ENCODE results near the gene COPS7A. TPM values are rescaled to one million over a fixed set of nuclear protein-coding genes. Genes with fewer than 3 reads are reported as not detected.
"Not testable (repeated sequence)": the region's sequence is repeated elsewhere in the genome, so short reads cannot be mapped to it uniquely, and the experiment has no call there.

Gene COPS7A
- total RNA-seq, 1 donor from 2014 or later = 221 TPM

DNA sequence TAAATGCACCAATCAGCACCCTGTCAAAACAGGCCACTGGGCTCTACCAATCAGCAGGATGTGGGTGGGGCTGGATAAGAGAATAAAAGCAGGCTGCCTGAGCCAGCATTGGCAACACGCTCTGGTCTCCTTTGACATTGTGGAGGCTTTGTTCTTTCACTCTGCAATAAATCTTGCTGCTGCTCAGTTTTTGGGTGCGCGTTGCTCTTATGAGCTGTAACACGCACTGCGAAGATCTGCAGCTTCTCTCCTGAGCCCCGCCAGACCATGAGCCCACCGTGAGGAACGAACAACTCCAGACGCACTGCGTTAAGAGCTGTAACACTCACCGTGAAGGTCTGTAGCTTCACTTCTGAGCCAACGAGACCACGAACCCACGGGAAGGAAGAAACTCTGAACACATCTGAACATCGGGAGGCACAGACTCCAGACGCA, 14.9 kb upstream of the COPS7A start:
- TF ChIP-seq CTCF (IDR thresholded peaks at IDR 0.05) = no peak
- no peak overlapping the region for H3K27ac ChIP-seq
- H3K4me3 ChIP-seq = no peak overlapping the region
- no peaks in the 10 kb centered on the region for H3K36me3 ChIP-seq
- H3K27me3 ChIP-seq = no peaks in the 10 kb centered on the region
- no peak for DNase-seq (ENCODE audit: low spot score in 2 of 2)
- H3K4me1 ChIP-seq = no peaks in the 10 kb centered on the region
- H3K9me3 ChIP-seq = no peaks in the 10 kb centered on the region
- intact Hi-C loops (cut with DNase I) = no loop called here

DNA sequence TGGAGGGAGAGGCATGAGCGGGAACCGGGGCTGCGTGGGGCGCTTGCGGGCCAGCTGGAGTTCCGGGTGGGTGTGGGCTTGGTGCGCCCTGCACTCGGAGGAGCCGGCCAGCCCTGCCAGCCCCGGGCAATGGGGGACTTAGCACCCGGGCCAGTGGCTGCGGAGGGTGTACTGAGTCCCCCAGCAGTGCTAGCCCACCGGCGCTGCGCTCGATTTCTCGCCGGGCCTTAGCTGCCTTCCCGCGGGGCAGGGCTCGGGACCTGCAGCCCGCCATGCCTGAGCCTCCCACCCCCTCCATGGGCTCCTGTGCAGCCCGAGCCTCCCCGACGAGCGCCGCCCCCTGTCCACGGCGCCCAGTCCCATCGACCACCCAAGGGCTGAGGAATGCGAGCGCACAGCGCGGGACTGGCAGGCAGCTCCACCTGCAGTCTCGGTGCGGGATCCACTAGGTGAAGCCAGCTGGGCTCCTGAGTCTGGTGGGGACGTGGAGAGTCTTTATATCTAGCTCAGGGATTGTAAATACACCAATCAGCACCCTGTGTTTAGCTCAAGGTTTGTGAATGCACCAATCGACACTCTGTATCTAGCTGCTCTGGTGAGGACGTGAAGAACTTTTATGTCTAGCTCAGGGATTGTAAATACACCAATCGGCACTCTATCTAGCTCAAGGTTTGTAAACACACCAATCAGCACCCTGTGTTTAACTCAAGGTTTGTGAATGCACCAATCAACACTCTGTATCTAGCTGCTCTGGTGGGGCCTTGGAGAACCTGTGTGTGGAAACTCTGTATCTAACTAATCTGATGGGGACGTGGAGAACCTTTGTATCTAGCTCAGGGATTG, 7.6 kb upstream of the COPS7A start:
- H3K4me3 ChIP-seq; DNase-seq (ENCODE audit: low spot score in 2 of 2); H3K4me1 ChIP-seq; intact Hi-C loops (cut with DNase I); H3K36me3 ChIP-seq; H3K27ac ChIP-seq; H3K9me3 ChIP-seq; H3K27me3 ChIP-seq: not testable (repeated sequence)

GRCh38 chr12:6716874-6717437, 6.9 kb upstream of the COPS7A start:
- Histone ChIP-seq H3K4me3 (no peak overlapping the region), H3K9me3 (no peaks in the 10 kb centered on the region), H3K27ac (no peak overlapping the region), H3K4me1 (no peaks in the 10 kb centered on the region), H3K27me3 (no peaks in the 10 kb centered on the region), H3K36me3 (no peaks in the 10 kb centered on the region)
- intact Hi-C loops (cut with DNase I) = no loop called here
- TF ChIP-seq CTCF (IDR thresholded peaks at IDR 0.05) = no peak
- DNase-seq (ENCODE audit: low spot score in 2 of 2) = no peak

DNA sequence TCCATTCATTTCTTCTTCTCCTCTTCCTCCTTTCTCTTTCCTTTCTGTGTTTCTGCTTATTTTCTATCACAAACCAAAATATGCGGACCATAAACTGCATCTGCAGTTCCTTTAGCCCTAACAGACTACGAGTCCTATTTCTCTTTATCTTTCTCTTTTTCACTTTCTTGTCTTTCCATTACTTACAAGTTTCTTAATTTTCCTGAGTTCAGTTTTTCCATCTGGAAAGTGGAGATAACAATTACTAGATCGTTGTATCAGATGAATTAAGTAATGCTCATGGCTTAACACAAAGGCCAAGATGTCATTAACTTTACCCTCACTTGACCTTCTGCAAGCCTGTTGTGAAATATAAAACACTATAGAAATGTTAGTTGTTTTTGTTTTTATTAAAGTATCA, 983 bp upstream of the COPS7A start:
- Histone ChIP-seq H3K9me3 (no peaks in the 10 kb centered on the region), H3K36me3 (peaks cover 0 to 4% of the 10 kb centered on the region in 2 donors), H3K27me3 (no peaks in the 10 kb centered on the region), H3K4me3 (no peak overlapping the region), H3K27ac (no peak overlapping the region), H3K4me1 (peaks cover 0 to 8% of the 10 kb centered on the region in 2 donors)
- TF ChIP-seq CTCF (IDR thresholded peaks at IDR 0.05) = no peak
- no peak for DNase-seq (ENCODE audit: low spot score in 2 of 2)
- intact Hi-C loops (cut with DNase I) = loop anchor here (1.0 kb wide), 1 partner anchor 60 kb away; the partner anchor contains the start of gene ING4

GRCh38 chr12:6724409-6724797, 557 bp downstream of the COPS7A start:
- peaks cover 0 to 8% of the 10 kb centered on the region in 2 donors for H3K4me1 ChIP-seq
- peak in 1 of 2 donors; percentile 64 for DNase-seq (ENCODE audit: low spot score in 2 of 2)
- no peaks in the 10 kb centered on the region for H3K9me3 ChIP-seq
- intact Hi-C loops (cut with DNase I) = loop anchor here (1.0 to 2.0 kb wide), 3 partner anchors 24 to 35 kb away; partner anchors contain the start of genes MLF2, PIANP and ZNF384
- H3K4me3 ChIP-seq = peak overlapping the region; percentile 62 to 70
- peaks cover 14 to 20% of the 10 kb centered on the region in 2 donors for H3K36me3 ChIP-seq
- no peak for TF ChIP-seq CTCF (IDR thresholded peaks at IDR 0.05)
- peak overlapping the region; percentile 75 to 93 for H3K27ac ChIP-seq
- H3K27me3 ChIP-seq = no peaks in the 10 kb centered on the region

DNA sequence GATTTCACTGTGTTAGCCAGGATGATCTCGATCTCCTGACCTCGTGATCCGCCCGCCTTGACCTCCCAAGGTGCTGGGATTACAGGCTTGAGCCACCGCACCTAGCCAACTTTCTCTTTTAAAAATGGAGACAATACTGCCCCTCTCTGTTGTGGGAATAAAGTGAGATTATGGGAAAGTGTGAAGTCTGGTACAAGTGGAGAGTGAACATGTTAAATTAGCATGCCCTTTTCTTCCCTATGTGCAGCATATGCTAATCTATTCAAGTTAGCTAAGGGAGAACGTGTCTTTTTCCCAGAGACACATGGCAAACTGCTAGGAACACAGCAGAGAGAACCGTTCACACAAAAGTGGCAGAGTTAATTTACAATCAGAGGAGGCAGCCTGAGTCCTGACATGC, 1.5 kb downstream of the COPS7A start:
- peaks cover 23 to 29% of the 10 kb centered on the region in 2 donors for H3K36me3 ChIP-seq
- no peak overlapping the region for H3K27ac ChIP-seq
- no peak for DNase-seq (ENCODE audit: low spot score in 2 of 2)
- H3K4me1 ChIP-seq = peaks cover 0 to 8% of the 10 kb centered on the region in 2 donors
- no peak overlapping the region for H3K4me3 ChIP-seq
- no peak for TF ChIP-seq CTCF (IDR thresholded peaks at IDR 0.05)
- H3K27me3 ChIP-seq = no peaks in the 10 kb centered on the region
- intact Hi-C loops (cut with DNase I) = loop anchor here (2.0 kb wide), 1 partner anchor 27 kb away; the partner anchor contains the start of gene MLF2
- no peaks in the 10 kb centered on the region for H3K9me3 ChIP-seq
